ENCODE results near the gene CAPN10. TPM values are rescaled to one million over a fixed set of nuclear protein-coding genes. Genes with fewer than 3 reads are reported as not detected.

The CAPN10 gene
- total RNA-seq, 4 donors from 2014 or later: 13.4 to 33.3 (median 14.5) TPM

GRCh38 chr2:240598311-240598911, 11.9 kb downstream of the CAPN10 start:
- no peak for TF ChIP-seq CTCF (IDR thresholded peaks at IDR 0.05; ENCODE audit: low read depth)

GRCh38 chr2:240599141-240599583, 12.6 kb downstream of the CAPN10 start:
- no peak for TF ChIP-seq CTCF (IDR thresholded peaks at IDR 0.05; ENCODE audit: low read depth)

GRCh38 chr2:240600451-240600961, 14.0 kb downstream of the CAPN10 start:
- TF ChIP-seq CTCF (IDR thresholded peaks at IDR 0.05; ENCODE audit: low read depth): no peak

GRCh38 chr2:240601061-240601830, 14.7 kb downstream of the CAPN10 start:
- no peak for TF ChIP-seq CTCF (IDR thresholded peaks at IDR 0.05; ENCODE audit: low read depth)

- no peak for TF ChIP-seq CTCF (IDR thresholded peaks at IDR 0.05; ENCODE audit: low read depth)
These were observed 15.3 kb downstream of the CAPN10 start for GRCh38 chr2:240601831-240602160.

- TF ChIP-seq CTCF (IDR thresholded peaks at IDR 0.05; ENCODE audit: low read depth): no peak
These were observed 15.9 kb downstream of the CAPN10 start for GRCh38 chr2:240602266-240603050.
